MM.1S (cell line): Measurements from ENCODE around the gene HOXC9.
A peak's percentile ranks its signal among the peaks of the same experiment; 100 is the strongest.

ENCODE experiments used
- DNase-seq: peaks from one replicate; pipeline ENCODE4 v3.0.0-alpha.2; 2015
- H2AFZ ChIP-seq: fragments of 300-600 bp; sonication (generic); 2 replicates; pipeline ENCODE4 v1.6.0; 2016; ENCODE audit warnings: antibody characterized with exemption, low read length
- H3F3A ChIP-seq: fragments of 300-600 bp; sonication (generic); 2 replicates; pipeline ENCODE4 v1.6.1; 2016; ENCODE audit warnings: mild to moderate bottlenecking, antibody characterized with exemption, low read length, moderate library complexity, mixed read lengths; ENCODE audit not compliant: insufficient read depth
- H3K27ac ChIP-seq: fragments of 300-600 bp; sonication (generic); 2 replicates; pipeline ENCODE4 v1.5.1; 2016; ENCODE audit warnings: mild to moderate bottlenecking, low read length
- H3K27me3 ChIP-seq: fragments of 300-600 bp; sonication (generic); replicated peaks from 2 replicates; pipeline ENCODE4 v1.6.0; 2016; ENCODE audit warnings: low read length; ENCODE audit not compliant: insufficient read depth
- H3K36me3 ChIP-seq: fragments of 300-600 bp; sonication (generic); replicated peaks from 2 replicates; pipeline ENCODE4 v1.6.1; 2016; ENCODE audit warnings: mild to moderate bottlenecking, low read length, mixed read lengths; ENCODE audit not compliant: insufficient read depth
- H3K4me1 ChIP-seq: fragments of 300-600 bp; sonication (generic); 2 replicates; pipeline ENCODE4 v1.6.1; 2016; ENCODE audit warnings: low read length, mixed read lengths
- H3K4me2 ChIP-seq: fragments of 300-600 bp; sonication (generic); 2 replicates; pipeline ENCODE4 v1.6.0; 2016; ENCODE audit warnings: low read depth, low read length
- H3K4me3 ChIP-seq: fragments of 300-600 bp; sonication (generic); 2 replicates; pipeline ENCODE4 v1.5.1; 2016; ENCODE audit warnings: low read length, mixed read lengths
- H3K79me2 ChIP-seq: fragments of 300-600 bp; sonication (generic); 2 replicates; pipeline ENCODE4 v1.6.1; 2016; ENCODE audit warnings: mixed run types, low read length, mixed read lengths
- H3K9ac ChIP-seq: fragments of 300-600 bp; sonication (generic); 2 replicates; pipeline ENCODE4 v1.6.1; 2016; ENCODE audit warnings: low read length, mixed read lengths
- H3K9me2 ChIP-seq: fragments of 300-600 bp; sonication (generic); replicated peaks from 2 replicates; pipeline ENCODE4 v1.6.1; 2016; ENCODE audit warnings: mild to moderate bottlenecking, low read length, mixed read lengths; ENCODE audit not compliant: insufficient read depth
- H3K9me3 ChIP-seq: fragments of 300-600 bp; sonication (generic); replicated peaks from 2 replicates; pipeline ENCODE4 v1.6.1; 2016; ENCODE audit warnings: mild to moderate bottlenecking, low read length, mixed read lengths; ENCODE audit not compliant: insufficient read depth
- H4K20me1 ChIP-seq: fragments of 300-600 bp; sonication (generic); 2 replicates; pipeline ENCODE4 v1.6.1; 2016; ENCODE audit warnings: mild to moderate bottlenecking, low read length, moderate library complexity, mixed read lengths; ENCODE audit not compliant: insufficient read depth
- EZH2 ChIP-seq: fragments of 300-600 bp; sonication (generic); optimal IDR thresholded peaks from 2 replicates; pipeline ENCODE3; 2017; ENCODE audit warnings: low read depth, mild to moderate bottlenecking, antibody characterized with exemption, low read length, mixed read lengths
- EZH2phosphoT487 ChIP-seq: fragments of 300-600 bp; sonication (generic); IDR thresholded peaks from 2 replicates; pipeline ENCODE4 v1.6.1; 2018; ENCODE audit warnings: antibody characterized with exemption, low read length
- TF ChIP-seq, protein P1 (sequence below): fragments of 300-600 bp; sonication (generic); IDR thresholded peaks from 2 replicates; pipeline ENCODE4 v1.5.1; 2016; ENCODE audit warnings: antibody characterized with exemption, low read length, mixed read lengths

The HOXC9 gene

DNA sequence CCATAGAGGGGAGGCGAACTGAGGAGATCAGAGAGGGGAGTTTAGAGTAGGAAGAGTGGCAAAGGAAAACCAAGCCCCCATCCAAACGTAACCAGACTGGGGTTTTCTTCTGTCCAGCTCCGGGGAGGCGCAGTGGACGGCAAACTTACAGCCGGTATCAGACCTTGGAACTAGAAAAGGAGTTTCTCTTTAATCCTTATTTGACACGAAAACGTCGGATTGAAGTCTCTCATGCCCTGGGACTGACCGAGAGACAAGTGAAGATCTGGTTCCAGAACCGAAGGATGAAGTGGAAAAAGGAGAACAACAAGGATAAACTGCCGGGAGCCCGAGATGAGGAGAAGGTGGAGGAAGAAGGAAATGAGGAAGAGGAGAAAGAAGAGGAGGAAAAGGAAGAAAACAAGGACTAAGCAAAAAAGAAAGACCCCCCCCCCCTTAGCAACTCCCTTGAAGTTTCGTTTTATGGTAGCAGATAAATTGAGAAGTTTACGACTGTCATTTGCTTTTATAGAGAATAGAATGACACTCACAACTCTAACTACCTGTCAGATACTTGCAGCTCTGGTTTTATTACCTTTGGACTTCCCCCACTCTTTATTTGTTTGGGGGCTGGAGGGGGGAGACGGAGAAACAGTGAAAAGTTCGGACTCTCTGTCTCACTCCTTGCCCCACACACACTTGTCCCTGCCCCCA, 11.2 kb downstream of the HOXC9 start:
- Histone ChIP-seq H3K27me3 (peaks cover 96% of the 10 kb centered on the region), H3K79me2 (no peaks in the 10 kb centered on the region), H3K4me3 (no peak overlapping the region), H3K36me3 (no peaks in the 10 kb centered on the region), H2AFZ (no peak overlapping the region), H3K4me1 (0 out of 2 replicates have a peak, but pooled peaks cover 5% of the 10 kb centered on the region), H3F3A (no peaks in the 10 kb centered on the region), H3K9me3 (no peaks in the 10 kb centered on the region), H3K4me2 (peak overlapping the region; percentile 35; the same call in 1 of the 2 replicates), H4K20me1 (no peaks in the 10 kb centered on the region), H3K9me2 (no peaks in the 10 kb centered on the region), H3K9ac (no peak overlapping the region), H3K27ac (no peak overlapping the region)
- 0 out of 2 replicates have a peak, but pooled peaks have one; percentile 43 for TF ChIP-seq EZH2phosphoT487
- TF ChIP-seq, protein P1, sequence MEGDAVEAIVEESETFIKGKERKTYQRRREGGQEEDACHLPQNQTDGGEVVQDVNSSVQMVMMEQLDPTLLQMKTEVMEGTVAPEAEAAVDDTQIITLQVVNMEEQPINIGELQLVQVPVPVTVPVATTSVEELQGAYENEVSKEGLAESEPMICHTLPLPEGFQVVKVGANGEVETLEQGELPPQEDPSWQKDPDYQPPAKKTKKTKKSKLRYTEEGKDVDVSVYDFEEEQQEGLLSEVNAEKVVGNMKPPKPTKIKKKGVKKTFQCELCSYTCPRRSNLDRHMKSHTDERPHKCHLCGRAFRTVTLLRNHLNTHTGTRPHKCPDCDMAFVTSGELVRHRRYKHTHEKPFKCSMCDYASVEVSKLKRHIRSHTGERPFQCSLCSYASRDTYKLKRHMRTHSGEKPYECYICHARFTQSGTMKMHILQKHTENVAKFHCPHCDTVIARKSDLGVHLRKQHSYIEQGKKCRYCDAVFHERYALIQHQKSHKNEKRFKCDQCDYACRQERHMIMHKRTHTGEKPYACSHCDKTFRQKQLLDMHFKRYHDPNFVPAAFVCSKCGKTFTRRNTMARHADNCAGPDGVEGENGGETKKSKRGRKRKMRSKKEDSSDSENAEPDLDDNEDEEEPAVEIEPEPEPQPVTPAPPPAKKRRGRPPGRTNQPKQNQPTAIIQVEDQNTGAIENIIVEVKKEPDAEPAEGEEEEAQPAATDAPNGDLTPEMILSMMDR, result no peak
- no peak for TF ChIP-seq EZH2
- DNase-seq, result no peak

- Histone ChIP-seq H3K27ac (no peak overlapping the region), H3K9me2 (no peaks in the 10 kb centered on the region), H2AFZ (no peak overlapping the region), H3K79me2 (no peaks in the 10 kb centered on the region), H3F3A (no peaks in the 10 kb centered on the region), H3K27me3 (peaks cover 95% of the 10 kb centered on the region), H3K4me1 (no peaks in the 10 kb centered on the region), H3K9ac (no peak overlapping the region), H4K20me1 (no peaks in the 10 kb centered on the region), H3K4me2 (peak overlapping the region; percentile 35; the same call in 1 of the 2 replicates), H3K36me3 (no peaks in the 10 kb centered on the region), H3K4me3 (no peak overlapping the region), H3K9me3 (no peaks in the 10 kb centered on the region)
- DNase-seq, result no peak
- TF ChIP-seq, protein P1, result no peak
- TF ChIP-seq EZH2phosphoT487 (no peak), EZH2 (no peak)
These were observed 11.9 kb downstream of the HOXC9 start for GRCh38 chr12:54011665-54012532.

- Histone ChIP-seq H3K79me2 (no peaks in the 10 kb centered on the region), H3K4me1 (no peaks in the 10 kb centered on the region), H3K9me2 (no peaks in the 10 kb centered on the region), H3F3A (no peaks in the 10 kb centered on the region), H3K4me2 (no peak overlapping the region), H3K9me3 (no peaks in the 10 kb centered on the region), H3K36me3 (no peaks in the 10 kb centered on the region), H4K20me1 (no peaks in the 10 kb centered on the region), H3K27ac (no peak overlapping the region), H3K9ac (no peak overlapping the region), H3K4me3 (no peak overlapping the region), H3K27me3 (peaks cover 93% of the 10 kb centered on the region), H2AFZ (no peak overlapping the region)
- DNase-seq, result no peak
- TF ChIP-seq EZH2phosphoT487 (no peak), EZH2 (no peak)
These were observed 12.9 kb downstream of the HOXC9 start for GRCh38 chr12:54012631-54013409.
